GM12875 (cell line): ENCODE data around the gene HEPACAM.

Experiments used
- H3K4me3 ChIP-seq: one replicate; pipeline ENCODE4 v1.5.1; 2011; ENCODE audit warnings: low read depth, low read length, control low read depth
- TF ChIP-seq, protein P1 (sequence below): IDR thresholded peaks from 2 replicates; pipeline ENCODE4 v1.5.1; 2011; ENCODE audit warnings: low read depth, mild to moderate bottlenecking, control low read depth, inconsistent platforms, low read length, moderate library complexity, borderline replicate concordance; ENCODE audit not compliant: insufficient read depth

Gene HEPACAM

DNA sequence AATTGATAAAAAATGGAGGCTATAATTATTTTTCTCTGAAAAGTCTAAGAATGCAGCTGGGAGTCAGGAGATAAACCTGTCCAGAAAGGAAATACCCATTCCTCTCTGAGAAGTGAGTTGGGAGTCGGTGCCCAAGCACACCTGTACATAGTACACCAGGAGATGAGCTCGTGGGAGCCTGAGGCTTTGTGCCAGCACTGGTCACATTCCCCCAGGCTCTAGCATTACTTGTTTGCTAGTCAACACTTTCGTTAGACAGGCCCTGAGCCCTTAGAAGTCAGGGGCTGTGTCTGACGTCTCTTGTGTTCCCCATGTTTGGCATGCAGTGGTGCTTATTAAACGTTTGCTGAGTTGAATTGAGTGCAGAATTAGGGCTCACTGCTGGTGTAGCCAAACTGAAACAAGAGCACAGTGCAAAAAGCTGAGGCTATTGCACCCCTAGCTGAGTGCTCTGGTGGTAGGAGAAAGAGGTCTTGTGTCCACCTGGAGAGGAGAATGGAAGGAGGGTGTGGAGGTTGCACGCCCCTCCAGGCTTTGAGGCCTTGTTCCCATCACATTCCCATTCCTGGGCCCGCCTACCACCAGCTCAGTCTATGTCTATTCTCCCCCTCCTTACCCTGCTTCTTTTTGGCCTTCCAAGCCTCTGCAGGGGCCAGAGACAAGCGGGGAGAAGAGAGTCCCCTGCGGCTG lies 45.0 kb downstream of the HEPACAM start:
- TF ChIP-seq, protein P1, sequence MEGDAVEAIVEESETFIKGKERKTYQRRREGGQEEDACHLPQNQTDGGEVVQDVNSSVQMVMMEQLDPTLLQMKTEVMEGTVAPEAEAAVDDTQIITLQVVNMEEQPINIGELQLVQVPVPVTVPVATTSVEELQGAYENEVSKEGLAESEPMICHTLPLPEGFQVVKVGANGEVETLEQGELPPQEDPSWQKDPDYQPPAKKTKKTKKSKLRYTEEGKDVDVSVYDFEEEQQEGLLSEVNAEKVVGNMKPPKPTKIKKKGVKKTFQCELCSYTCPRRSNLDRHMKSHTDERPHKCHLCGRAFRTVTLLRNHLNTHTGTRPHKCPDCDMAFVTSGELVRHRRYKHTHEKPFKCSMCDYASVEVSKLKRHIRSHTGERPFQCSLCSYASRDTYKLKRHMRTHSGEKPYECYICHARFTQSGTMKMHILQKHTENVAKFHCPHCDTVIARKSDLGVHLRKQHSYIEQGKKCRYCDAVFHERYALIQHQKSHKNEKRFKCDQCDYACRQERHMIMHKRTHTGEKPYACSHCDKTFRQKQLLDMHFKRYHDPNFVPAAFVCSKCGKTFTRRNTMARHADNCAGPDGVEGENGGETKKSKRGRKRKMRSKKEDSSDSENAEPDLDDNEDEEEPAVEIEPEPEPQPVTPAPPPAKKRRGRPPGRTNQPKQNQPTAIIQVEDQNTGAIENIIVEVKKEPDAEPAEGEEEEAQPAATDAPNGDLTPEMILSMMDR = no peak

DNA sequence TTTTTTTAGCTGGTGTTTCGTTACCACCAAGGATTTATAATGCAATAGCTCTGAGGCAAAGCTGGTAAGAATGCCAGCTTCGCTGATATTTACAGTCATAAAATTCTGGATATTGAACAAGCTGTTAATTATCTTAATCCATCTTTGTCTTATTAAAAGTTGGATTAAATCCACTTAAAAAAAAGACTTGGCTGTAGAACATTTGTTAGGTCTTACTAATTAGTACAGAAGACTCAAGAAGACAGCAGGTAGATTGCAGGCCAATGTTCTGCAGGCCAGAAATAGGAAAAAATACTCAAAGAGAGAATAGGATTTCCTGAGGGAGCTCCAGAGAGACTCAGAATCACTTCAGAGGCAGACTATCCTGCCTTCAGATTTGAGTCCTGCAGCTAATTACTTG lies 45.7 kb downstream of the HEPACAM start:
- TF ChIP-seq, protein P1 = no peak
- H3K4me3 ChIP-seq = no peak overlapping the region

More for the DNA sequence above, 45.0 kb downstream of the HEPACAM start:
- H3K4me3 ChIP-seq = no peak overlapping the region

DNA sequence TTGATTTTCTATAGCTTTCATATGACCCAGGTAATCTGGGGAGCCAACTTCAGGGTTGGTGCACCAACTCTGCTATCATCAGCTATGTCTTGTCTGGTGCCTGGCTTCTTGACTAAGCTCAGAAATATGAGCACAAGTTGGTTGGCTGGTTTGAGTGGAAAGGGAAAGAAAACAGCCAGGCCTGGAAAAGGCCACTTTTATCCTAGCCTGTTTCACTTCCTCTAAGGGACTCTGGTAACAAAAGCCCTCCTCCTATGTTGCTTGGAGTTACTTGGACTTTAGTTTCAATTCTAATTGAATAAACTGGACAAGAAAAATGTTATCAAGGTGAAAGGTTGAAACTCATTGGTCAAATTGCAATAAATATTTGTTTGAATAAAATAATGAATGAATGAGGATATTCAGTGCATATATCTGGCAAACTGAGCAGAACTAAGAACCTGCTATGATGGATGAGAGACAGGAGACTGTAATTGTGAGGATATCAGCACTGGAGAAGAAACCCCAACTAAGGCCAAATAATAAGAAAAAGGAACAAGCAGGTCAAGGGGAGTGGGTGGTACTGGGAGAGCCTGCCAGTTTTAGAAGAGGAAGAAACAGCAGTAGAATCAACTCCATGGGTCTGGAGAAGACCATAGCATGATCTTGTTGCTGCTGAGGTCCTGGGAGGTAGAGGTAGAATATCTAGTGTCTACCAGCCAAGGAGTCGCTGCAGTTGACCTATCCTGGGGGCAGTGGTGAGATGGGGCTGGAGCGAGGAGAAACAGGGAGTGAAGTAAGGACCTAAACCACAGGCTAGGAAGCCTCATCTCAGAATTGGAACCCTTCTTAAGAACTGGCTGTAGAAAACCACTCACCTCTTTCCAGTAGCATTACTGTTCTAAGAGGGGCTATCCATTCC lies 46.4 kb downstream of the HEPACAM start:
- no peak overlapping the region for H3K4me3 ChIP-seq
- TF ChIP-seq, protein P1 = no peak

- H3K4me3 ChIP-seq = no peak overlapping the region
- TF ChIP-seq, protein P1 = no peak
Observed at GRCh38 chr11:124887667-124888013, 48.2 kb downstream of the HEPACAM start.

DNA sequence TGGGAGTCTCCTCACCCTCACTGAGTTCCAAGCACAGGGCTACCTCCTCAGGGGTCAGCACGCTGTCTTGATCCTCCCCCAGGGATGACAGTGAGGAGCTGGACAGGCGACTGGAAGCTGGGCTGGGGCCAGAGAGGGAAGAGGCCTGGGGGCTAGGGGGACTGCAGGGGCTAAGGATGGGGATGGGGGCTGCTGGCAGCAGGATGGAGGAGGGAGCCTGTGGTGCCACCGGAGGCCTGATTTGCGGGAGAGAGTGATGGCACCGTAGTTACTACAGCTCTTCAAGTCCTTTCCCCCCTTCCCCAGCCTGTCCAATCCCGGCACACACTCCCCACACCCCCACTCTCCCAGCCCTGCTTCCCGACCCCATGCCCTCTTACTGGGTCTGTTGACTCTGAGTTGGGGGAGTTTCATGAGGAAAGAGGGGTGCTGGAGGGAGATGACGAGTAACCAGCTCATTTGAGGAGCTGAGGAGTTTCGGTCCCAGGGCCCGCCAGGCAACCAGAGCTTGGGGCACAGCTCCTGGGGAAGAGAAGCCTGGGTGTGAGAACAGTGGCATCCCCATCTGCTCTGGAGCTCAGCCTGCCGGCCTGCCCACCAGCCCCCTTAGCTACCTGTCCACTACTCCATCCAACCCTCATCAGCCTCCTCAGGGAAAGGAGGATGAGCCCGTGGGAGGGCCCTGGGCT lies 48.7 kb downstream of the HEPACAM start:
- TF ChIP-seq, protein P1 = no peak
- H3K4me3 ChIP-seq = no peak overlapping the region

DNA sequence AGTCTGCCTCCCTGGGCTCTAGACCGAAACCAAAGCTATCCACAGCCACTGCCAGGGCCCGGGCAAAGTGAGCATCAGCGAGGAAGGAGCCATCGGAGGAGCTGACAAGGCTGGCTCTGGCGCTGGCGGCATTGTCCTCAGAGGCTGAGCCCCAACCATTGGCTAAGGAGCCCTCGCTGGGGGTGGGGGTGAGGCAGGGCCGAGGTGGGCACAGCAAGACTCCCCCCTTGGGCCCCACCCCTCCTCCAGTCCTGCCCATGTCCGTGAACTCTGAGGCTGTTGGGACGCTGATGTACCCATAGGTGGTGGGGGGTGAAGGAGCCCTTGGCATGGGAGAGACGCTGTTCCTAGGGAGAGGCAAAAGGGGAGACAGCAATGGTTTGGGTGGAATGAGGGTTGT lies 49.4 kb downstream of the HEPACAM start:
- no peak overlapping the region for H3K4me3 ChIP-seq
- TF ChIP-seq, protein P1 = no peak
